Measurements from ENCODE around the gene KCNH8.

The KCNH8 gene

GRCh38 chr3:19220311-19220710 is 72.0 kb downstream of the KCNH8 start:
- H2AFZ ChIP-seq (ENCODE audit: low read depth, low read length): no peak overlapping the region
- H3K27me3 ChIP-seq (ENCODE audit: low read depth, low read length): no peaks in the 10 kb centered on the region
- no peak overlapping the region for H3K27ac ChIP-seq (ENCODE audit: low read length)
- H4K20me1 ChIP-seq (ENCODE audit: insufficient read depth, low read length): no peaks in the 10 kb centered on the region
- H3K36me3 ChIP-seq (replicated peaks; ENCODE audit: low read depth, low read length): no peaks in the 10 kb centered on the region
- no peaks in the 10 kb centered on the region for H3K79me2 ChIP-seq (ENCODE audit: low read length)
- H3K4me3 ChIP-seq (ENCODE audit: low read length): no peak overlapping the region
- no peak overlapping the region for H3K4me2 ChIP-seq (ENCODE audit: low read length)
- H3K9me3 ChIP-seq (ENCODE audit: insufficient read depth, low read length): no peaks in the 10 kb centered on the region
- H3K9ac ChIP-seq (ENCODE audit: low read length): no peak overlapping the region
- TF ChIP-seq EZH2phosphoT487 (IDR thresholded peaks at IDR 0.05; ENCODE audit: low read depth) (no peak), CTCF (IDR thresholded peaks at IDR 0.05; ENCODE audit: low read depth, low read length) (no peak)
- H3K4me1 ChIP-seq (ENCODE audit: low read length): no peaks in the 10 kb centered on the region

GRCh38 chr3:19221081-19221480 is 72.8 kb downstream of the KCNH8 start:
- TF ChIP-seq CTCF (IDR thresholded peaks at IDR 0.05; ENCODE audit: low read depth, low read length) (no peak), EZH2phosphoT487 (IDR thresholded peaks at IDR 0.05; ENCODE audit: low read depth) (no peak)
- H3K4me3 ChIP-seq (ENCODE audit: low read length): no peak overlapping the region
- no peak overlapping the region for H3K27ac ChIP-seq (ENCODE audit: low read length)
- H3K27me3 ChIP-seq (ENCODE audit: low read depth, low read length): no peaks in the 10 kb centered on the region
- no peaks in the 10 kb centered on the region for H3K36me3 ChIP-seq (replicated peaks; ENCODE audit: low read depth, low read length)
- H3K4me1 ChIP-seq (ENCODE audit: low read length): peaks cover 4% of the 10 kb centered on the region; the same call in 1 of the 2 replicates
- H3K4me2 ChIP-seq (ENCODE audit: low read length): no peak overlapping the region
- H3K79me2 ChIP-seq (ENCODE audit: low read length): no peaks in the 10 kb centered on the region
- no peaks in the 10 kb centered on the region for H3K9me3 ChIP-seq (ENCODE audit: insufficient read depth, low read length)
- H4K20me1 ChIP-seq (ENCODE audit: insufficient read depth, low read length): no peaks in the 10 kb centered on the region
- no peak overlapping the region for H3K9ac ChIP-seq (ENCODE audit: low read length)
- H2AFZ ChIP-seq (ENCODE audit: low read depth, low read length): no peak overlapping the region

GRCh38 chr3:19226479-19226878 is 78.2 kb downstream of the KCNH8 start:
- Histone ChIP-seq H3K79me2 (ENCODE audit: low read length) (no peaks in the 10 kb centered on the region), H3K9me3 (ENCODE audit: insufficient read depth, low read length) (no peaks in the 10 kb centered on the region), H2AFZ (ENCODE audit: low read depth, low read length) (no peak overlapping the region), H3K4me2 (ENCODE audit: low read length) (no peak overlapping the region), H3K36me3 (replicated peaks; ENCODE audit: low read depth, low read length) (peaks cover 4% of the 10 kb centered on the region), H3K9ac (ENCODE audit: low read length) (no peak overlapping the region), H3K4me3 (ENCODE audit: low read length) (no peak overlapping the region), H3K27me3 (ENCODE audit: low read depth, low read length) (no peaks in the 10 kb centered on the region), H3K4me1 (ENCODE audit: low read length) (peaks cover 21% of the 10 kb centered on the region), H4K20me1 (ENCODE audit: insufficient read depth, low read length) (no peaks in the 10 kb centered on the region), H3K27ac (ENCODE audit: low read length) (no peak overlapping the region)
- TF ChIP-seq CTCF (IDR thresholded peaks at IDR 0.05; ENCODE audit: low read depth, low read length) (no peak), EZH2phosphoT487 (IDR thresholded peaks at IDR 0.05; ENCODE audit: low read depth) (no peak)

- no peak overlapping the region for H2AFZ ChIP-seq (ENCODE audit: low read depth, low read length)
- no peaks in the 10 kb centered on the region for H3K79me2 ChIP-seq (ENCODE audit: low read length)
- H3K27ac ChIP-seq (ENCODE audit: low read length): no peak overlapping the region
- no peaks in the 10 kb centered on the region for H3K27me3 ChIP-seq (ENCODE audit: low read depth, low read length)
- no peak overlapping the region for H3K9ac ChIP-seq (ENCODE audit: low read length)
- H4K20me1 ChIP-seq (ENCODE audit: insufficient read depth, low read length): no peaks in the 10 kb centered on the region
- no peaks in the 10 kb centered on the region for H3K9me3 ChIP-seq (ENCODE audit: insufficient read depth, low read length)
- TF ChIP-seq CTCF (IDR thresholded peaks at IDR 0.05; ENCODE audit: low read depth, low read length): no peak
- TF ChIP-seq EZH2phosphoT487 (IDR thresholded peaks at IDR 0.05; ENCODE audit: low read depth): no peak
- H3K4me1 ChIP-seq (ENCODE audit: low read length): peaks cover 21% of the 10 kb centered on the region
- H3K4me3 ChIP-seq (ENCODE audit: low read length): no peak overlapping the region
- H3K4me2 ChIP-seq (ENCODE audit: low read length): no peak overlapping the region
- peaks cover 4% of the 10 kb centered on the region for H3K36me3 ChIP-seq (replicated peaks; ENCODE audit: low read depth, low read length)
Observed at GRCh38 chr3:19228167-19228566, 79.9 kb downstream of the KCNH8 start.

All from OCI-LY3 (cell line).